Activated naive CD8-positive, alpha-beta T cell treated with anti-CD3 and anti-CD28 coated beads, Interleukin-2, amount 10 ng/mL, durations not matched to agents 7 days and 5 days (primary cell): ENCODE results near the gene KRTAP29-1. TPM values are rescaled to one million over a fixed set of nuclear protein-coding genes. Genes with fewer than 3 reads are reported as not detected.
A peak's percentile ranks its signal among the peaks of the same experiment; 100 is the strongest.

Source experiments
- ATAC-seq: fragments of 150-1000 bp; cut with Tn5 transposase; one replicate; pipeline ENCODE4 v1.10.0; 2021; ENCODE audit warnings: low read depth, moderate library complexity
- POLR2A ChIA-PET: fragments of 350-600 bp; sonication (Branson Sonifier 250); formaldehyde crosslinking; loops from one replicate; lab custom pipeline; 2021; ENCODE audit warnings: antibody characterized with exemption; lab: Charles Lee
- DNase-seq: peaks from one replicate; pipeline ENCODE4 v3.0.0; 2021
- H3K27ac Mint-ChIP-seq: one replicate; pipeline ENCODE4 v1.8.0; 2022; ENCODE audit warnings: mild to moderate bottlenecking, mixed read lengths
- H3K27me3 Mint-ChIP-seq: one replicate; pipeline ENCODE4 v1.8.0; 2022; ENCODE audit warnings: mild to moderate bottlenecking, moderate library complexity, mixed read lengths
- H3K36me3 Mint-ChIP-seq: one replicate; pipeline ENCODE4 v1.8.0; 2021; ENCODE audit warnings: mild to moderate bottlenecking, mixed read lengths
- H3K4me1 Mint-ChIP-seq: one replicate; pipeline ENCODE4 v1.8.0; 2021; ENCODE audit warnings: mixed read lengths
- H3K4me3 Mint-ChIP-seq: one replicate; pipeline ENCODE4 v1.8.0; 2022; ENCODE audit warnings: mild to moderate bottlenecking, moderate library complexity, mixed read lengths
- H3K9me3 Mint-ChIP-seq: one replicate; pipeline ENCODE4 v1.8.0; 2021; ENCODE audit warnings: mixed read lengths
- total RNA-seq, 2 experiments: library from RNA; stranded (reverse); gene quantifications; one replicate each; pipeline ENCODE4 v1.2.3, GENCODE V29; 2021

The KRTAP29-1 gene
- total RNA-seq, 2 experiments from 2014 or later: not detected

DNA sequence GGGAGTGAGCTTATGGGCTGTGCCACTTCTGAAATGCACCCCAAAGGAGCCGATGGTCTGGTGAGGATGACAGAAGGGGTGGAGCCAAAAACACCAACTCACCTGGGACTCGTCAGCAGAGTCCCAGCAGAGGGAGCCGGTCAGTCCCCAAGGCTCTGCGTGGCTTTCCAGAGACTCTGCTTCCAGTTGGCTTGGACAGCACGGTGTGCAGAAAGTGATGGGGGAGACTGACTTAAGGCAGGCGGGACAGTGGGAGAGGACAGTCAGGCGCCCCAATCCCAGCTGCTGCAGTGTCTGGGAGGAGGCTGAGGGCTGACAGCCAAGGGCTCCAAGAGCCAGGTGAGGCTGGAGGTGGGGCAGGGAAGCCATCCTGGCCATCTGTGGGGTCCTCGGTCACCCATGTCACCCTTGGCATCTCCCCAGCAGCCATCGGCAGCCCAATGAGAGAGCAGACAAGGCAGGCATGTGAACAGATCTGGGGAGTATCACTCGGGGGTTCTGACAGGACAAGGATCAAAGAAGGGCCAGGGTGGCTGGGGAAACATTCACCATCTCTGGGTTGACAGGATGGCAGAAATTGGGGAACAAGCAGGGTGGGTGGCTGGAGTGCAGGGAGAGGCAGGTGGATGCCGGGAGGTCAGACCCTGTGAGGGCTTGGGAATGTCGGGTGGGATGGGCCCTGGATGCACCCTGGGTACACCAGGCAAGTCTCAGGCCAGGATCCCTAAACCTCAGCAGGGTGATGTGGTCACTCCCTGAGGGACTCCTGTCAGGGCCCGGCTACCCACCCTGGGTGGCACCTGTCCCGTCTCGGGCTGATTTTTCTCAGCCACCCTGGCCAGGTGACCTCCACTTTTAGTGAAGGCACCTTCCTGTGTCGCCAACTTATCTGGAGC, 21.8 kb upstream of the KRTAP29-1 start:
- Mint-ChIP-seq H3K4me1 (peaks cover 2% of the 10 kb centered on the region), H3K27ac (no peak overlapping the region), H3K9me3 (peaks cover 4% of the 10 kb centered on the region), H3K4me3 (no peak overlapping the region), H3K27me3 (no peaks in the 10 kb centered on the region), H3K36me3 (peaks cover 3% of the 10 kb centered on the region)
- no peak for DNase-seq
- POLR2A ChIA-PET: no interaction called here
- ATAC-seq: no peak

DNA sequence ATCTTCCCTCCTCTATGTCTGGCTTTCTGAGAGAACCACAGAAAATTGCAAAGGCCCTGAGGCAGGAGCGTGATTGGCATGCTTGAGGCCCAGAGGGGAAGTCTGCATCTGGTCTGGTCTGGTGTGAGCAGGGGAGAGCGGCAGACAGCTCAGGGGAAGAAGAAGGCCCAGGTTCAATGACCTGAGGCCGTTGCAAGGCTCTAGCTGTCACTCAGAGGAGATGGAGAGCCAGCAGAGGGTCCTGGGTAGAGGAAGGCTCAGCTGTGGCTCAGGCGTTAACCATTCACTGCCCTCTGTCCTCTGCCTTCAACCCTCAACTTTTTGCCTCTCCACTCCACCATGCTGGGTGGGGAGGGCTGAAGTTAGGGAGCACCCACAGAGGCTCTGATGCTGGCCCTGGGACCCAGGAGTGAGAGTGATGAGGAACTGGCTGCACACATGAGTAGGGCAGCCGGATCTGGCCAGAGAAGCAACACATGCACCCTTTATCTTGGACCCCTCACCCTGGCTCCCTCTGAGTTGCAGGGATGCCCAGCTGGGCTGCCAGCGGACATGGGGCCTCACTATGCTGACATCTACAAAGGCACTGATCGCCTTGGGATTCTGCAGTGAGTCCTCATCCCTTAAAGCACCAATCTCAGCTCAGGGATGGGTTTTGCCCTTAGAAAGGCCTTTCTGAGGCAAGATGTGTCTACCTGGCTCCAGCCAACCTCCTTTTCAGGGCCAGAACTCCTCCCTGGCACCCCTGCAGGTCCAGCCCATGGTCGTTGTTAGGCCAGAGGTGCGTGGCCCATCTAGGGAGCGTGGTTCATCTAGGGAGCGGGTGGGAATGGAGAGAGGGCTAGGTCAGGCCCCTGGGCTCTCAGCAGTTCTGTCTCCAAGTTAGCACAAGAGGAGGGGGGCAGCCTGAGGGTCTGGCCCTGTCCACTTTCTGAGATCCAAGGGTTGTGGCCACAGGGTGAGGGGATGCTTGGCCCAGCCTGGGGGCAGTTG, 20.5 kb upstream of the KRTAP29-1 start:
- no peak overlapping the region for H3K4me3 Mint-ChIP-seq
- peaks cover 1% of the 10 kb centered on the region for H3K27me3 Mint-ChIP-seq
- H3K4me1 Mint-ChIP-seq: peaks cover 2% of the 10 kb centered on the region
- H3K9me3 Mint-ChIP-seq: peaks cover 4% of the 10 kb centered on the region
- H3K27ac Mint-ChIP-seq: peak overlapping the region; percentile 56
- peaks cover 3% of the 10 kb centered on the region for H3K36me3 Mint-ChIP-seq
- ATAC-seq (no peak), DNase-seq (no peak)
- POLR2A ChIA-PET: no interaction called here

DNA sequence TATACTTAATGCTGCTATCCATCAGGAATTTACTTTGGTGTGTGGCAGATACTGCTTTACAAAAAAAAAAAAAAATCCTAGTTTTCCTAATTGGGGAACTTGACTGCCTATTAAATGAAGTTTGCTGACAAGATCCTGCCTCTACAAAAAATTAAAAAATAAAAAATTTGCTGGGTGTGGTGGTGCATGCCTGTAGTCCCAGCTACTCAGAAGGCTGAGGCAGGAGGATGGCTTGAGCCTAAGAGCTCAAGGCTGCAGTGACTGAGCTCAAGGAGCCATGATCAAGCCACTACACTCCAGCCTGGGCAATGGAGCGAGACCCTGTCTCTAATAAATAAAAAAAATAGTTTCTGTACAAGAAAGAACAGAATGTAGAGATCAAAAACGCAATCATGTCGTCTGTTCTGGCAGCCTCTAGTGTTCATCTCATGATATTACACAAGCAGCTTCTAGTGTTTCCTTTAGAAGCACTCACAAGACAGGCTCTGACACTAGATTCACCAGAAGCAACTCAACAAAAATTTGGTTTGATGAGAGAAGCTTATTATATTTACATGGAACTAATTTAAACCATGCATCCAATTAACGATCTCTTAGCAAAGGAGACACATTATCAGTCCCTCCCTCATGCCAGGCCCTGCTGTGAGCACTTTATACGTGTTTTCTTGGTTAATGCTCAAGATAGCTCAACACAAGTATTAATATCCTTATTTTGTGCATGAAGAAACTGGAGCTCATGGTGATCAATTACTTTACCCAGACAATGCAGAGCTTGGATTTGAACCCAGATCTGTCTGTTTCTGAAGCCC, 19.6 kb upstream of the KRTAP29-1 start:
- no peak overlapping the region for H3K4me3 Mint-ChIP-seq
- ATAC-seq: peak; percentile 65
- H3K27me3 Mint-ChIP-seq: peaks cover 2% of the 10 kb centered on the region
- no peak overlapping the region for H3K27ac Mint-ChIP-seq
- H3K4me1 Mint-ChIP-seq: peaks cover 1% of the 10 kb centered on the region
- peaks cover 4% of the 10 kb centered on the region for H3K9me3 Mint-ChIP-seq
- peaks cover 3% of the 10 kb centered on the region for H3K36me3 Mint-ChIP-seq
- POLR2A ChIA-PET: no interaction called here
- no peak for DNase-seq

GRCh38 chr17:41318231-41318630, 15.6 kb upstream of the KRTAP29-1 start:
- Mint-ChIP-seq H3K27ac (no peak overlapping the region), H3K27me3 (peaks cover 2% of the 10 kb centered on the region), H3K4me3 (no peak overlapping the region), H3K4me1 (no peaks in the 10 kb centered on the region), H3K36me3 (peaks cover 3% of the 10 kb centered on the region), H3K9me3 (peaks cover 4% of the 10 kb centered on the region)
- POLR2A ChIA-PET: no interaction called here
- ATAC-seq: no peak
- no peak for DNase-seq

DNA sequence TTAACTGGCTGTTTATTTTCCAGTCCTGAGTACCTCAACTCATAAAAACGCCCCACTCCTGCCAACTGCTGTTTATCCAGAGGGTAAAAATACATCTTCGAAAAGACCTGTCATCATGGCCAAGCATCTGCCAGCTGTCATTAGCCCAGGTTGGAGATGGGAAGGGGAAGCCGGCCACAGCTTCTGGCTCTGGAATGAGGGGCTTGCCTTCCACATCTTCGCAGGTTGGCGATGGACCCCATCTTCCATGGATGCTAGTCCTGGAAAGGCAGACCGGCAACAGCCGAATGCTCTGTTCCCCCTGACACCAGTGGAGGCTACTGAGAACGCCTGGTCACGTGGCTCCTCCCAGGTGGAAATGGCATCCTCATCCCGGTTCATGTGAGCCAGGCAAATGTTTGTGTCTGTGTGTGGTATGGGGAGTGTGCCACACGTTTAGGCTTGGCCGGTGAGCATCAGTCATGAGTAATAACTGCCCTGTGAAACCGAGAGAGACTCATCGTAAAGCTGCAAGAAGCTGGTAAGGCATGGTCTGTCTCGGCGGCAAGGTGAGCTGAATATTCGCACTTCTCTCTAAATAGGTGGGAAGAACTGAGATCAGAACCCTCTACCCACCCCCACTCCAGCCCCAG, 13.3 kb upstream of the KRTAP29-1 start:
- no peak overlapping the region for H3K4me3 Mint-ChIP-seq
- H3K27ac Mint-ChIP-seq: no peak overlapping the region
- H3K9me3 Mint-ChIP-seq: peaks cover 4% of the 10 kb centered on the region
- H3K27me3 Mint-ChIP-seq: peaks cover 2% of the 10 kb centered on the region
- peaks cover 3% of the 10 kb centered on the region for H3K36me3 Mint-ChIP-seq
- peaks cover 3% of the 10 kb centered on the region for H3K4me1 Mint-ChIP-seq
- POLR2A ChIA-PET: no interaction called here
- ATAC-seq (no peak), DNase-seq (no peak)

GRCh38 chr17:41315204-41315794, 12.6 kb upstream of the KRTAP29-1 start, which contains the start of gene KRTAP17-1:
Gene KRTAP17-1, minus strand, starts transcription at chr17:41315710. Its CDS starts 60 bp downstream, at chr17:41315650.
- H3K4me1 Mint-ChIP-seq: peaks cover 5% of the 10 kb centered on the region
- no peak within 1 kb of the TSS for H3K27ac Mint-ChIP-seq
- H3K9me3 Mint-ChIP-seq: peaks cover 2% of the 10 kb centered on the region
- peaks cover 2% of the 10 kb centered on the region for H3K27me3 Mint-ChIP-seq
- H3K36me3 Mint-ChIP-seq: peaks cover 3% of the 10 kb centered on the region
- POLR2A ChIA-PET: no interaction called here
- ATAC-seq (no peak), DNase-seq (no peak)
- H3K4me3 Mint-ChIP-seq: no peak within 1 kb of the TSS

DNA sequence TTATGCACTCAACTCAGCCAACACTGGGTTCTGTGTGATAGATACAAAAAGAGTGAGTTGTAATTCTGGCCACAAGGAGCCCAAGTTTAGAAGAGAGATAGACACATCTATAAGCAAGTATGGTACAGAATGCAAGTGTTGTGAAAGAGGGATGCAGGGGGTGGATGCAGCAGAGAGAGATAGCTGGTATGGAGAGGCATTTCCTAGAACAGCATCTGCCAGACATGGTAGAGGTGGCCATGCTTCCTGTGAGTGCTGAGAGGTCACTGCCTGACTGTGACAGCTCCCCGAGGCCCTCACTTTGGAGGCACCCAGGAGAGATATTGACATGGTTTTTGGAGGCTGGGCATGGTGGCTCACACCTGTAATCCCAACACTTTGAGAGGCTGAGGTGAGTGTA, 8.5 kb upstream of the KRTAP29-1 start:
- peak; percentile 21 for ATAC-seq
- Mint-ChIP-seq H3K27me3 (peaks cover 2% of the 10 kb centered on the region), H3K9me3 (no peaks in the 10 kb centered on the region), H3K36me3 (no peaks in the 10 kb centered on the region), H3K4me1 (peaks cover 26% of the 10 kb centered on the region), H3K4me3 (no peak overlapping the region), H3K27ac (no peak overlapping the region)
- no peak for DNase-seq
- POLR2A ChIA-PET: no interaction called here

GRCh38 chr17:41308918-41309359, 6.3 kb upstream of the KRTAP29-1 start, which contains the start of gene KRTAP16-1:
Gene KRTAP16-1, minus strand, starts transcription at chr17:41309309. Its CDS starts 56 bp downstream, at chr17:41309253.
- ATAC-seq: peak; percentile 62
- POLR2A ChIA-PET: no interaction called here
- Mint-ChIP-seq H3K4me1 (peaks cover 26% of the 10 kb centered on the region), H3K27ac (peak within 1 kb of the TSS; percentile 78), H3K4me3 (peak within 1 kb of the TSS; percentile 57), H3K27me3 (peaks cover 2% of the 10 kb centered on the region), H3K36me3 (no peaks in the 10 kb centered on the region), H3K9me3 (no peaks in the 10 kb centered on the region)
- peak; percentile 45 for DNase-seq

DNA sequence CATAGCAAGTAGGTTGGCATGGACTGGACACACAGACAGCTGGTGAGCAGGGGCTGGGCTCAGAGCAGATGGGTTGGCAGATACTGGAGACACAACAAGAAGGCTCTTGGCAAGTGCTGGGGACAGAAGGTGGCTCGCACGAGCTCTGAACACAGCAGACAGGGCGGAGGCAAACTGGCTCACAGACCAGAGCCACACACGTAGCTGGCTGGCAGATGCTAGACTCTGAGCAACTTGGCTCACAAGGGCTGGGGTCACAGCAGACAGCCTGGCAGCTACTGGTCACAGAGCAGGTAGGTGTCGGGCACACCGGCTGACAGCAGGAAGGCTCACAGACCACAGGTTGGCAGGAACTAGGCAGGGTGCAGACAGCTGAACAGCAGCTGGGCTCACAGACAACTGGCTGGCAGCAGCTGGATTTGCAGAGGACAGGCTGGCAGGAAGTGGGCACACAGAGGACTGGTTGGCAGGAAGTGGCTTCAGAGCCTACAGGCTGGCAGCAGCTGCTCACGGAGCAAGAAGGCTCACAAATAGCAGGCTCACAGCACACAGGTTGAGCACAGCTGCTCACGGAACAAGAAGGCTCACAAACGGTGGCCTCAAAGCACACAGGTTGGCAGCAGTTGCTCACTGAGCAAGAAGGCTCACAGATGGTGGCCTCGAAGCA, 5.7 kb upstream of the KRTAP29-1 start:
- Mint-ChIP-seq H3K27me3 (peaks cover 2% of the 10 kb centered on the region), H3K9me3 (no peaks in the 10 kb centered on the region), H3K27ac (peak overlapping the region; percentile 78), H3K4me1 (peaks cover 26% of the 10 kb centered on the region), H3K4me3 (peak overlapping the region; percentile 57), H3K36me3 (no peaks in the 10 kb centered on the region)
- peak; percentile 52 for DNase-seq
- ATAC-seq: peak; percentile 72
- POLR2A ChIA-PET: no interaction called here

DNA sequence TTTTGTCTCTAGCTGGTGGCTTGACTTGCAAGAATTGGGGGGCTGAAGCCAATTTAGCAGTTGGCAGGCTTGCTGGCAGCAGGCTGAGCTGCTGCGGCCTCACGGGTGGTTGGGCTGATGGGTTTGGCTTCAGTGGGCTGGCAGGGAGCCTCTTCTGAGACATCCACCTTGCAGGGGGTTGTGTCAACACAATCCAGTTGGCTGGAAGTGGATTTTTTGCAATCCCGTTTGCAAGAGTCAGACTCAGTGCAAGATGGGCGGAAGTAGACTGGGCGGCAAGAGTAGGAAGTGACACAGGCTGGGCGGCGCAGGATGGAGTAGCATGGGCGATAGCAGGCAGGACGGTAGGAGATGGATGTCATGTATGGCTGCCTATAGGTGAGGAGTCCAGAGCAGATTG, 5.0 kb upstream of the KRTAP29-1 start:
- POLR2A ChIA-PET: no interaction called here
- ATAC-seq: no peak
- Mint-ChIP-seq H3K4me1 (peaks cover 26% of the 10 kb centered on the region), H3K9me3 (no peaks in the 10 kb centered on the region), H3K27me3 (peaks cover 2% of the 10 kb centered on the region), H3K36me3 (no peaks in the 10 kb centered on the region), H3K27ac (peak overlapping the region; percentile 78), H3K4me3 (no peak overlapping the region)
- no peak for DNase-seq

GRCh38 chr17:41304091-41304490, 1.4 kb upstream of the KRTAP29-1 start:
- H3K9me3 Mint-ChIP-seq: peaks cover 4% of the 10 kb centered on the region
- no peak overlapping the region for H3K27ac Mint-ChIP-seq
- POLR2A ChIA-PET: no interaction called here
- ATAC-seq: no peak
- peaks cover 21% of the 10 kb centered on the region for H3K4me1 Mint-ChIP-seq
- H3K36me3 Mint-ChIP-seq: no peaks in the 10 kb centered on the region
- no peaks in the 10 kb centered on the region for H3K27me3 Mint-ChIP-seq
- no peak for DNase-seq
- no peak overlapping the region for H3K4me3 Mint-ChIP-seq
